Measurements from ENCODE around the gene PLAU. TPM values are rescaled to one million over a fixed set of nuclear protein-coding genes. Genes with fewer than 3 reads are reported as not detected.
"Not testable (repeated sequence)": the region's sequence is repeated elsewhere in the genome, so short reads cannot be mapped to it uniquely, and the experiment has no call there.

PLAU gene
- total and polyA plus RNA-seq, 7 donors: 3.8 to 18.2 (median 7.6) TPM

DNA sequence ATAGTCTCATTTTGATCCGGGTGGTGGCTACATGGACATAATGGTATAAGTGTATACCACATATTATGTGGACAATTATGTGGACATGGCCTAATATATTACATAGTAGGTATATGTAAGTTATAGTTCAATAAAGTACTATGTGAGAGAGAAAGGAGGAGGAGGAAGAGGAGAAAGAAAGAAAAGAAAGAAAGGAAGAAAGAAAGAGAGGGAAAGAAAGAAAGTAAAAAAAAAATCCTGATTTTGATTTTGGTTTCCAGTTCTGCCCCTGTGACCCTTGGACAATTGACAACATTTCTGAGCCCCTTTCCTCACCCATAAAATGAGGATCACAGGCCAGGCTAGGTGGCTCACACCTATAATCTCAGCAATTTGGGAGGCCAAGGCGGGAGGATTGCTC, 44.8 kb downstream of the PLAU start:
- Histone ChIP-seq H3K27me3 (ENCODE audit: insufficient read depth in 3 of 3, low read length in 2 of 3) (no peaks in the 10 kb centered on the region), H3K4me1 (peaks cover 11% of the 10 kb centered on the region), H3K4me3 (no peak overlapping the region), H3K9me3 (no peaks in the 10 kb centered on the region), H3K36me3 (ENCODE audit: insufficient read depth in 1 of 2, low read depth in 1 of 2) (no peaks in the 10 kb centered on the region), H3K27ac (peak overlapping the region; percentile 82)
- DNase-seq: no peak
- intact Hi-C loops (cut with DNase I): loop anchor here in 1 of 2 donors (5.0 kb wide), 1 partner anchor 68 kb away; no protein-coding TSS in a partner anchor
- 92 to 95% (median 94%) methylated on average over 2 of the region's 2 CpGs for WGBS, 3 donors
- TF ChIP-seq, protein P1, sequence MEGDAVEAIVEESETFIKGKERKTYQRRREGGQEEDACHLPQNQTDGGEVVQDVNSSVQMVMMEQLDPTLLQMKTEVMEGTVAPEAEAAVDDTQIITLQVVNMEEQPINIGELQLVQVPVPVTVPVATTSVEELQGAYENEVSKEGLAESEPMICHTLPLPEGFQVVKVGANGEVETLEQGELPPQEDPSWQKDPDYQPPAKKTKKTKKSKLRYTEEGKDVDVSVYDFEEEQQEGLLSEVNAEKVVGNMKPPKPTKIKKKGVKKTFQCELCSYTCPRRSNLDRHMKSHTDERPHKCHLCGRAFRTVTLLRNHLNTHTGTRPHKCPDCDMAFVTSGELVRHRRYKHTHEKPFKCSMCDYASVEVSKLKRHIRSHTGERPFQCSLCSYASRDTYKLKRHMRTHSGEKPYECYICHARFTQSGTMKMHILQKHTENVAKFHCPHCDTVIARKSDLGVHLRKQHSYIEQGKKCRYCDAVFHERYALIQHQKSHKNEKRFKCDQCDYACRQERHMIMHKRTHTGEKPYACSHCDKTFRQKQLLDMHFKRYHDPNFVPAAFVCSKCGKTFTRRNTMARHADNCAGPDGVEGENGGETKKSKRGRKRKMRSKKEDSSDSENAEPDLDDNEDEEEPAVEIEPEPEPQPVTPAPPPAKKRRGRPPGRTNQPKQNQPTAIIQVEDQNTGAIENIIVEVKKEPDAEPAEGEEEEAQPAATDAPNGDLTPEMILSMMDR (IDR thresholded peaks at IDR 0.05): no peak
- no peak for ATAC-seq

DNA sequence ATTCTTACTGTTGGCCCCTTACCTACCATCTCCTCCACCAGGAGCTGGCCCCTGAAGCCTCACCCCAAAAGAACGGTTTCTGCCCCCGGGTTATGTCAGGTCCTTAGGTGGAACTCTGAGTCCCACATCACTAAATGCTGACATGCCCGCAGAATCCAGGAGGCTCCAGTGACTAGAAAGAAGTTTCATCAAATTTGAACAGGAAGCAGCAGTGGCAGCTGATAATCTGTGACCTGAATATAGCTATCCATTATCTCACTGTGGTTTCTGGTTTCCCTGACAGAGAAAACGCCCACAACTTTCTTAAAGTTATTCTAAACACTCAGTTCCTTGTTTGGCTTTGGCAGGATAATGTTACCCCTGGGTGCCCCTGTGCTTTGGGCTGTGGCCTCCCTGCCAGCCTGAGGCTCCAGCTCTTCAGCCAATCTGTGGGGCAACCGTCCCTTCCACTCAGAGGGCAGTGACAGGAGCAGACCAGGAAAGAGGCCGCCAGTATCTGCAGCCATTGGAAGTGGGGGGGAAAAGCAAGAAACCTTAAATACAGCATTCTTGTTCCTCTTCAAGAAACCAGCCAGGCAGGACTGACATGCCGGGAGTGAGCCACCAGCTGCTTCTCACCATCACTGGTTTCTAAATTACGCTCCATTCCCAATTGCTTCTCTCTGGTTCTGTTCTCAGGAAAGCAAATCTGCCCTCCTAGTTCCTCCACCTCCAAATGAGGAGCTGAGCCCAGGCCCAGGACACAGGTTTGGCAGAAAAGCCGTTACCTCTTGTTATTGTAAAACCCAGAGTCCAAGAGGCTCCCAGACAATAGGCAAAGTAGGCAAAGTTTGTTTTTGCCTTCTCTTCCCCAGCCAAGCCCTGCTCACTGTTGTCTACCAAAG, 45.8 kb downstream of the PLAU start:
- Histone ChIP-seq H3K9me3 (no peaks in the 10 kb centered on the region), H3K27me3 (ENCODE audit: insufficient read depth in 3 of 3, low read length in 2 of 3) (no peaks in the 10 kb centered on the region), H3K4me1 (peaks cover 11% of the 10 kb centered on the region), H3K36me3 (ENCODE audit: insufficient read depth in 1 of 2, low read depth in 1 of 2) (no peaks in the 10 kb centered on the region), H3K27ac (peak overlapping the region; percentile 82), H3K4me3 (peak overlapping the region; percentile 18)
- intact Hi-C loops (cut with DNase I): loop anchor here in 1 of 2 donors (5.0 kb wide), 1 partner anchor 69 kb away; no protein-coding TSS in a partner anchor
- no peak for DNase-seq
- ATAC-seq: peak; percentile 75 to 85 (median 84)
- TF ChIP-seq, protein P1 (IDR thresholded peaks at IDR 0.05): no peak
- 38 to 49% (median 39%) methylated on average over 9 of the region's 9 CpGs for WGBS, 3 donors

DNA sequence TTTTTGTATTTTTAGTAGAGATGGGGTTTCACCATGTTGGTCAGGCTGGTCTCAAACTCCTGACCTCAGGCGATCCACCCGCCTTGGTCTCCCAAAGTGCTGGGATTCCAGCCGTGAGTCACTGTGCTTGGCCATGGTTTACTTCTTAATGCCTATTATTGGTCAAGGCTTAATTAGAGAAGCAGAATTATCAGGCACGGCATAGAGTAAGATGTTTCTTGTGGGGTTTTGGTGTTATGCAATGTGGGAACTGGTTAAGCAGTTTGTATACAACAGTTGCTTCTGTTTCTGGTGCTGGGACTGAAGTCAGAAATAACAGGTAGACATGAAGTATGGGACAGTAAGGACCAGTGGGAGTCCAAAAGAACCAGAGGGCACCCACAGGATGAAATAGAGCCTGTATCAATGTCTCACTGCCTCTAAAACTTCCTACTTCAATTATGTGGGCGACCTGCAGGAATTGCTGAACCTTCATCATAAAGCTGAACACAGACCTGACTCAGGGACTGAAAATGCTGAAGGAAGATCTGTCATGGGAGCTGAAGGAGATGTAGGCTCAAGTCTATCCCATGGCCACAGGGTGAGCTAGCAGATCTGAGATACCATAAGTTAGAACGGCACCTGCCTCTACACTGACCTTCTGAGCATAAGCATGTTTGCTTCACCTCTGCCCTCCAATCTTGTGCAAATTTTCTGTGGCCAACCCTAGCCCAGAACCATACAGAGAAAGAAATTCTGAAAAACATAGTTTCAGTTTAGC, 48.7 kb downstream of the PLAU start:
- ATAC-seq (no peak), DNase-seq (no peak)
- intact Hi-C loops (cut with DNase I): loop anchor here in 1 of 2 donors (5.0 kb wide), 2 partner anchors 72 to 118 kb away; no protein-coding TSS in a partner anchor
- Histone ChIP-seq H3K4me3 (no peak overlapping the region), H3K9me3 (no peaks in the 10 kb centered on the region), H3K4me1 (peaks cover 11% of the 10 kb centered on the region), H3K27ac (no peak overlapping the region), H3K27me3 (ENCODE audit: insufficient read depth in 3 of 3, low read length in 2 of 3) (no peaks in the 10 kb centered on the region), H3K36me3 (ENCODE audit: insufficient read depth in 1 of 2, low read depth in 1 of 2) (no peaks in the 10 kb centered on the region)
- TF ChIP-seq, protein P1 (IDR thresholded peaks at IDR 0.05): no peak
- 79 to 90% (median 81%) methylated on average over 6 of the region's 6 CpGs for WGBS, 3 donors

DNA sequence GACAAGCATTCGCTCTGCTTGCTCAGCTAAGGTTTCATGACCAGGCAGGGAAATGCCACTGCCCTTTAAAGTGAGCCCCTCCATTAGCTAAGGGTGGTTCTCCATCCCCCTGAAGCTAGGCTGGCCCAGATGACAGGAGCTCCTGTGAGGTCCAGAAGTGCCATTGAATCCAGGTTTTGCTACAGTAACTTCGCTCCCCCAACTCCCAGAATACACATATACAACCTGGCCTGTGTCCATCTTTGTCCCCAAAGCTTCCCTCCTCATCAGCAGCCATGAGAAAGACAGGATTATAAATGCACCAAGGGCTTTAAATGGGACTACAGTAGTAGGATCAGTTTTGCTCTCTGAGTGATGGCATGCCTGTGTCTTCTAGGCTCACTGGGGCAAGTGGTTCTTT, 51.5 kb downstream of the PLAU start:
- intact Hi-C loops (cut with DNase I): loop anchor here in 1 of 2 donors (5.0 kb wide), 1 partner anchor 115 kb away; no protein-coding TSS in a partner anchor

DNA sequence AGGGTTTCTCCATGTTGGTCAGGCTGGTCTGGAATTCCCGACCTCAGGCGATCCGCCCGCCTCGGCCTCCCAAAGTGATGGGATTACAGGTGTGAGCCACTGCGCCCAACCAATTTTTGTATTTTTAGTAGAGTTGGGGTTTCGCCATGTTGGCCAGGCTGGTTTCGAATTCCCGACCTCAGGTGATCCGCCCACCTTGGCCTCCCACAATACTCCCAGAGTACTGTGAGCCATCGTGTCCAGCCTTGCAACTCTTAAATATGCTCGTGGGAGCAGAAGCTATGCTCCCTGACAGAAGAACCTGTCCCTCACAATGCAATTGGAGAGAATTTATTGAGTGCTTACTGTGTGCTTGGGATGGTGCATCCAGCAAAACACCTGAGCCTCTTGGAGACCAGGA, 52.6 kb downstream of the PLAU start:
- not testable (repeated sequence) for H3K4me1 ChIP-seq; DNase-seq; H3K4me3 ChIP-seq; H3K27ac ChIP-seq; H3K27me3 ChIP-seq (ENCODE audit: insufficient read depth in 3 of 3, low read length in 2 of 3); ATAC-seq; H3K36me3 ChIP-seq (ENCODE audit: insufficient read depth in 1 of 2, low read depth in 1 of 2); H3K9me3 ChIP-seq
- WGBS, 3 donors: 91 to 95% (median 93%) methylated on average over 12 of the region's 12 CpGs
- intact Hi-C loops (cut with DNase I): loop anchor here in 1 of 2 donors (5.0 kb wide), 1 partner anchor 114 kb away; no protein-coding TSS in a partner anchor

More for the DNA sequence above, 51.5 kb downstream of the PLAU start:
- H3K9me3 ChIP-seq: no peaks in the 10 kb centered on the region
- no peaks in the 10 kb centered on the region for H3K27me3 ChIP-seq (ENCODE audit: insufficient read depth in 3 of 3, low read length in 2 of 3)
- TF ChIP-seq, protein P1 (IDR thresholded peaks at IDR 0.05): no peak
- H3K36me3 ChIP-seq (ENCODE audit: insufficient read depth in 1 of 2, low read depth in 1 of 2): no peaks in the 10 kb centered on the region
- H3K4me3 ChIP-seq: no peak overlapping the region
- ATAC-seq: no peak
- H3K4me1 ChIP-seq: peaks cover 6% of the 10 kb centered on the region
- H3K27ac ChIP-seq: no peak overlapping the region
- 77 to 92% (median 81%) methylated on average over 2 of the region's 2 CpGs for whole genome bisulfite sequencing, 3 donors
- no peak for DNase-seq

Measured in psoas muscle (tissue), 8 donors.